IMR-90 (cell line): Measurements from ENCODE around the gene AFAP1L2. TPM values are rescaled to one million over a fixed set of nuclear protein-coding genes. Genes with fewer than 3 reads are reported as not detected.

ENCODE experiments used
- ATAC-seq: fragments of 200-7000 bp; cut with Tn5 transposase; 2 replicates; pipeline ENCODE4 v1.9.1; 2020; ENCODE audit warnings: low read depth, mild to moderate bottlenecking, moderate library complexity
- BruUV-seq: library from RNA; stranded (reverse); fragments of 400-500 nt; replicated peaks from 2 replicates; lab custom pipeline; 2021; lab: Mats Ljungman, UMichigan
- CTCF ChIA-PET: fragments of 300-600 bp; formaldehyde crosslinking; extraction: SDS; loops from one replicate; lab custom pipeline; 2021; ENCODE audit warnings: antibody characterized with exemption; lab: Yijun Ruan, JAX
- POLR2A ChIA-PET: fragments of 300-600 bp; sonication (Branson Sonifier 250); formaldehyde crosslinking; loops from one replicate; lab custom pipeline; 2022; ENCODE audit warnings: antibody characterized with exemption; ENCODE audit not compliant: unreplicated experiment; lab: Charles Lee
- DNase-seq: peaks from one replicate; pipeline ENCODE4 v3.0.0; 2013
- H2AFZ ChIP-seq: replicated peaks from 2 replicates; pipeline ENCODE3; 2013; ENCODE audit warnings: low read length, mild to moderate bottlenecking; ENCODE audit not compliant: poor library complexity
- H2AK5ac ChIP-seq: 2 replicates; pipeline ENCODE4 v1.6.1; 2013; ENCODE audit warnings: low read depth, low read length, inconsistent platforms
- H2AK9ac ChIP-seq: replicated peaks from 2 replicates; pipeline ENCODE3; 2013; ENCODE audit warnings: mild to moderate bottlenecking, low read depth, low read length, moderate library complexity; ENCODE audit not compliant: poor library complexity
- H2BK120ac ChIP-seq: 2 replicates; pipeline ENCODE4 v1.6.1; 2013; ENCODE audit warnings: low read depth, low read length, inconsistent platforms
- H2BK15ac ChIP-seq: 3 replicates; pipeline ENCODE4 v1.6.1; 2013; ENCODE audit warnings: low read depth, low read length, inconsistent platforms
- H2BK20ac ChIP-seq: 2 replicates; pipeline ENCODE4 v1.6.1; 2013; ENCODE audit warnings: low read depth, mild to moderate bottlenecking, inconsistent platforms, low read length, moderate library complexity
- H2BK5ac ChIP-seq: 2 replicates; pipeline ENCODE4 v1.6.1; 2013; ENCODE audit warnings: mild to moderate bottlenecking, low read depth, low read length, inconsistent platforms; ENCODE audit not compliant: poor library complexity, severe bottlenecking
- H3K14ac ChIP-seq: replicated peaks from 2 replicates; pipeline ENCODE4 v1.6.1; 2013; ENCODE audit warnings: low read depth, low read length, inconsistent platforms
- H3K18ac ChIP-seq: 2 replicates; pipeline ENCODE4 v1.6.1; 2013; ENCODE audit warnings: low read depth, low read length, control low read depth
- H3K23ac ChIP-seq: 2 replicates; pipeline ENCODE4 v1.6.1; 2013; ENCODE audit warnings: low read depth, low read length, inconsistent platforms
- H3K27ac ChIP-seq: 2 replicates; pipeline ENCODE4 v1.5.1; 2013; ENCODE audit warnings: mild to moderate bottlenecking, control low read depth, low read length; ENCODE audit not compliant: insufficient read depth
- H3K27me3 ChIP-seq: 2 replicates; pipeline ENCODE4 v1.6.1; 2013; ENCODE audit warnings: low read length; ENCODE audit not compliant: control insufficient read depth, insufficient read depth
- H3K36me3 ChIP-seq: 2 replicates; pipeline ENCODE4 v1.6.1; 2013; ENCODE audit warnings: low read length, mixed read lengths; ENCODE audit not compliant: control insufficient read depth, insufficient read depth
- H3K4ac ChIP-seq: 2 replicates; pipeline ENCODE4 v1.6.1; 2013; ENCODE audit warnings: low read depth, low read length, inconsistent platforms
- H3K4me1 ChIP-seq: 2 replicates; pipeline ENCODE4 v1.6.1; 2013; ENCODE audit warnings: low read length, mixed read lengths; ENCODE audit not compliant: control insufficient read depth, insufficient read depth
- H3K4me2 ChIP-seq: 2 replicates; pipeline ENCODE4 v1.6.1; 2013; ENCODE audit warnings: low read depth, mild to moderate bottlenecking, control low read depth, low read length, moderate library complexity
- H3K4me3 ChIP-seq: 2 replicates; pipeline ENCODE4 v1.5.1; 2013; ENCODE audit warnings: low read depth, mild to moderate bottlenecking, control low read depth, low read length, moderate library complexity; ENCODE audit not compliant: insufficient read depth
- H3K56ac ChIP-seq: 2 replicates; pipeline ENCODE4 v1.6.1; 2013; ENCODE audit warnings: low read length, inconsistent platforms; ENCODE audit not compliant: insufficient read depth; ENCODE audit errors: extremely low read depth
- H3K79me1 ChIP-seq, 2 experiments: 2 replicates each; pipeline ENCODE4 v1.6.1; 2013; ENCODE audit warnings: low read length in 2 of 2, inconsistent platforms in 1 of 2, low read depth in 1 of 2
- H3K9ac ChIP-seq: 2 replicates; pipeline ENCODE4 v1.6.1; 2013; ENCODE audit warnings: low read depth, low read length, control low read depth
- H3K9me1 ChIP-seq: 2 replicates; pipeline ENCODE4 v1.6.1; 2013; ENCODE audit warnings: low read length, inconsistent platforms; ENCODE audit not compliant: insufficient read depth
- H3K9me3 ChIP-seq: 2 replicates; pipeline ENCODE4 v1.6.1; 2013; ENCODE audit warnings: low read length; ENCODE audit not compliant: control insufficient read depth, insufficient read depth
- H4K20me1 ChIP-seq: 2 replicates; pipeline ENCODE4 v1.6.1; 2013; ENCODE audit warnings: low read length, inconsistent platforms; ENCODE audit not compliant: insufficient read depth
- H4K5ac ChIP-seq: 2 replicates; pipeline ENCODE4 v1.6.1; 2013; ENCODE audit warnings: mild to moderate bottlenecking, low read depth, low read length, control low read depth
- H4K8ac ChIP-seq, 2 experiments: 2 replicates each; pipeline ENCODE4 v1.6.1; 2013; ENCODE audit warnings: low read depth in 2 of 2, low read length in 2 of 2, control low read depth in 1 of 2, inconsistent platforms in 1 of 2
- H4K91ac ChIP-seq: 2 replicates; pipeline ENCODE4 v1.6.1; 2013; ENCODE audit warnings: low read depth, low read length, inconsistent platforms; ENCODE audit not compliant: insufficient read depth
- BHLHE40 ChIP-seq: fragments of 150-350 bp; IDR thresholded peaks from 2 replicates; pipeline ENCODE4 v1.6.1; 2016; ENCODE audit warnings: mild to moderate bottlenecking, low read depth, low read length
- CEBPB ChIP-seq: IDR thresholded peaks from 2 replicates; pipeline ENCODE4 v1.6.1; 2012; ENCODE audit warnings: low read depth, low read length, improper control_type of control experiment
- CHD1 ChIP-seq: IDR thresholded peaks from 2 replicates; pipeline ENCODE4 v1.6.1; 2012; ENCODE audit warnings: low read depth, low read length, improper control_type of control experiment
- FOS ChIP-seq: fragments of 150-350 bp; IDR thresholded peaks from 2 replicates; pipeline ENCODE4 v1.6.1; 2016; ENCODE audit warnings: low read depth, low read length
- MAFK ChIP-seq: IDR thresholded peaks from 2 replicates; pipeline ENCODE4 v1.6.1; 2012; ENCODE audit warnings: low read depth, low read length, improper control_type of control experiment
- MAZ ChIP-seq: IDR thresholded peaks from 2 replicates; pipeline ENCODE4 v1.6.1; 2012; ENCODE audit warnings: low read depth, mild to moderate bottlenecking, low read length, improper control_type of control experiment, moderate library complexity, borderline replicate concordance
- MXI1 ChIP-seq: IDR thresholded peaks from 2 replicates; pipeline ENCODE4 v1.6.1; 2012; ENCODE audit warnings: low read depth, mild to moderate bottlenecking, low read length, moderate library complexity, borderline replicate concordance
- NFE2L2 ChIP-seq: fragments of 150-350 bp; IDR thresholded peaks from 2 replicates; pipeline ENCODE4 v1.6.1; 2016; ENCODE audit warnings: low read depth, mild to moderate bottlenecking, low read length
- POLR2A ChIP-seq: IDR thresholded peaks from 2 replicates; pipeline ENCODE4 v1.6.1; 2012; ENCODE audit warnings: mild to moderate bottlenecking, low read depth, low read length
- RAD21 ChIP-seq: IDR thresholded peaks from 2 replicates; pipeline ENCODE4 v1.6.1; 2012; ENCODE audit warnings: low read length, improper control_type of control experiment
- RCOR1 ChIP-seq: IDR thresholded peaks from 2 replicates; pipeline ENCODE4 v1.6.1; 2012; ENCODE audit warnings: mild to moderate bottlenecking, low read length, improper control_type of control experiment; ENCODE audit not compliant: insufficient replicate concordance
- RFX5 ChIP-seq: IDR thresholded peaks from 2 replicates; pipeline ENCODE4 v1.8.0; 2012; ENCODE audit warnings: low read depth, mild to moderate bottlenecking, low read length, moderate library complexity
- SMC3 ChIP-seq: fragments of 150-350 bp; IDR thresholded peaks from 2 replicates; pipeline ENCODE4 v1.6.1; 2016; ENCODE audit warnings: low read depth, mild to moderate bottlenecking, antibody characterized with exemption, low read length, moderate library complexity
- WGBS, 2 experiments: methylation state at CpG; one replicate each; pipeline versions ENCODE4 v1.1.5 to v1.1.7; 2013; ENCODE audit warnings: missing lambda C conversion rate in 2 of 2; ENCODE audit not compliant: insufficient read length in 1 of 2; ENCODE audit errors: extremely low coverage in 2 of 2; 5-methylcytosine and 5-hydroxymethylcytosine counted together
- dilution Hi-C: fragments of 300-500 bp; cut with HindIII; formaldehyde crosslinking; loops from one replicate; pipeline ENCODE4 v1.14.3; 2018; ENCODE audit warnings: low sequenced_read_pairs; ENCODE audit not compliant: unreplicated experiment
- in situ Hi-C: fragments of 300-500 bp; cut with MboI; formaldehyde crosslinking; loops from 3 replicates; pipeline ENCODE4 v1.14.3; 2019; ENCODE audit warnings: low sequenced_read_pairs, inconsistent platforms, mixed read lengths
- intact Hi-C: fragments of 100-400 bp; cut with micrococcal nuclease; formaldehyde crosslinking; loops from 2 replicates; pipeline ENCODE4 v1.10.0; 2022
- polyA plus RNA-seq, 3 experiments: library from polyadenylated mRNA; depleted of rRNA; stranded (reverse); fragments of >200 nt; gene quantifications; 2 replicates each; pipeline ENCODE4 v1.2.3, GENCODE V29; 2012; ENCODE audit warnings: low replicate concordance in 1 of 3
- total RNA-seq: library from RNA; depleted of rRNA; stranded (reverse); fragments of >200 nt; gene quantifications from 2 replicates; pipeline ENCODE4 v1.2.3, GENCODE V29; 2012
- TF ChIP-seq, protein P1 (sequence below): conservative IDR thresholded peaks from 2 replicates; pipeline ENCODE4 v1.5.1; 2012; ENCODE audit warnings: mild to moderate bottlenecking, low read depth, low read length, improper control_type of control experiment
- TF ChIP-seq, protein P2 (sequence below): fragments of 150-350 bp; IDR thresholded peaks from 2 replicates; pipeline ENCODE4 v1.6.1; 2017; ENCODE audit warnings: mild to moderate bottlenecking, antibody characterized with exemption, low read length, low read depth
- TF ChIP-seq, protein P3 (sequence below): fragments of 150-350 bp; IDR thresholded peaks from 2 replicates; pipeline ENCODE4 v1.6.1; 2016; ENCODE audit warnings: low read depth, mild to moderate bottlenecking, low read length, moderate library complexity, borderline replicate concordance

AFAP1L2 gene
- total and polyA plus RNA-seq, 2 of the 4 experiments (the other 2 are of a cell fraction) = under 0.01 to 0.10 TPM

- H4K20me1 ChIP-seq = no peaks in the 10 kb centered on the region; the same call in 1 of the 2 replicates
- ChIA-PET POLR2A (no interaction called here), CTCF (interaction anchor here (1.0 kb wide), 1 partner anchor 16 kb away, joined by 4 read pairs; no protein-coding TSS in a partner anchor)
- H3K9me1 ChIP-seq = no peaks in the 10 kb centered on the region
- no peaks in the 10 kb centered on the region for H3K9me3 ChIP-seq
- dilution Hi-C loops (no loop called here), intact Hi-C loops (no loop called here), in situ Hi-C loops (no loop called here)
- H2AK5ac ChIP-seq = no peak overlapping the region
- no peaks in the 10 kb centered on the region for H3K79me1 ChIP-seq
- no peak overlapping the region for H4K8ac ChIP-seq
- H3K9ac ChIP-seq = no peak overlapping the region
- H2AK9ac ChIP-seq = no peak overlapping the region
- no peak overlapping the region for H3K4ac ChIP-seq
- ATAC-seq (no peak), DNase-seq (no peak)
- H4K5ac ChIP-seq = no peak overlapping the region
- H3K56ac ChIP-seq = no peak overlapping the region
- H3K4me3 ChIP-seq = no peak overlapping the region
- H2BK20ac ChIP-seq = no peak overlapping the region
- no peak overlapping the region for H2AFZ ChIP-seq
- no peak overlapping the region for H2BK120ac ChIP-seq
- H2BK5ac ChIP-seq = no peak overlapping the region
- H3K14ac ChIP-seq = no peak overlapping the region
- no peak overlapping the region for H3K18ac ChIP-seq
- no peaks in the 10 kb centered on the region for H3K36me3 ChIP-seq
- no peak overlapping the region for H2BK15ac ChIP-seq
- TF ChIP-seq FOS (no peak), BHLHE40 (no peak), MAZ (no peak), RCOR1 (no peak), CEBPB (no peak), RFX5 (no peak), NFE2L2 (no peak), SMC3 (no peak), MAFK (no peak), CHD1 (no peak), MXI1 (no peak), POLR2A (no peak), RAD21 (no peak)
- TF ChIP-seq, protein P1, sequence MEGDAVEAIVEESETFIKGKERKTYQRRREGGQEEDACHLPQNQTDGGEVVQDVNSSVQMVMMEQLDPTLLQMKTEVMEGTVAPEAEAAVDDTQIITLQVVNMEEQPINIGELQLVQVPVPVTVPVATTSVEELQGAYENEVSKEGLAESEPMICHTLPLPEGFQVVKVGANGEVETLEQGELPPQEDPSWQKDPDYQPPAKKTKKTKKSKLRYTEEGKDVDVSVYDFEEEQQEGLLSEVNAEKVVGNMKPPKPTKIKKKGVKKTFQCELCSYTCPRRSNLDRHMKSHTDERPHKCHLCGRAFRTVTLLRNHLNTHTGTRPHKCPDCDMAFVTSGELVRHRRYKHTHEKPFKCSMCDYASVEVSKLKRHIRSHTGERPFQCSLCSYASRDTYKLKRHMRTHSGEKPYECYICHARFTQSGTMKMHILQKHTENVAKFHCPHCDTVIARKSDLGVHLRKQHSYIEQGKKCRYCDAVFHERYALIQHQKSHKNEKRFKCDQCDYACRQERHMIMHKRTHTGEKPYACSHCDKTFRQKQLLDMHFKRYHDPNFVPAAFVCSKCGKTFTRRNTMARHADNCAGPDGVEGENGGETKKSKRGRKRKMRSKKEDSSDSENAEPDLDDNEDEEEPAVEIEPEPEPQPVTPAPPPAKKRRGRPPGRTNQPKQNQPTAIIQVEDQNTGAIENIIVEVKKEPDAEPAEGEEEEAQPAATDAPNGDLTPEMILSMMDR = no peak
- TF ChIP-seq, protein P2, sequence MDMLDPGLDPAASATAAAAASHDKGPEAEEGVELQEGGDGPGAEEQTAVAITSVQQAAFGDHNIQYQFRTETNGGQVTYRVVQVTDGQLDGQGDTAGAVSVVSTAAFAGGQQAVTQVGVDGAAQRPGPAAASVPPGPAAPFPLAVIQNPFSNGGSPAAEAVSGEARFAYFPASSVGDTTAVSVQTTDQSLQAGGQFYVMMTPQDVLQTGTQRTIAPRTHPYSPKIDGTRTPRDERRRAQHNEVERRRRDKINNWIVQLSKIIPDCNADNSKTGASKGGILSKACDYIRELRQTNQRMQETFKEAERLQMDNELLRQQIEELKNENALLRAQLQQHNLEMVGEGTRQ = no peak
- TF ChIP-seq, protein P3, sequence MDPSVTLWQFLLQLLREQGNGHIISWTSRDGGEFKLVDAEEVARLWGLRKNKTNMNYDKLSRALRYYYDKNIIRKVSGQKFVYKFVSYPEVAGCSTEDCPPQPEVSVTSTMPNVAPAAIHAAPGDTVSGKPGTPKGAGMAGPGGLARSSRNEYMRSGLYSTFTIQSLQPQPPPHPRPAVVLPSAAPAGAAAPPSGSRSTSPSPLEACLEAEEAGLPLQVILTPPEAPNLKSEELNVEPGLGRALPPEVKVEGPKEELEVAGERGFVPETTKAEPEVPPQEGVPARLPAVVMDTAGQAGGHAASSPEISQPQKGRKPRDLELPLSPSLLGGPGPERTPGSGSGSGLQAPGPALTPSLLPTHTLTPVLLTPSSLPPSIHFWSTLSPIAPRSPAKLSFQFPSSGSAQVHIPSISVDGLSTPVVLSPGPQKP = no peak
- H3K4me1 ChIP-seq = no peaks in the 10 kb centered on the region
- BruUV-seq = no TSS peak
- peaks cover 22% of the 10 kb centered on the region for H3K27me3 ChIP-seq
- no peak overlapping the region for H3K23ac ChIP-seq
- H4K91ac ChIP-seq = no peak overlapping the region
- WGBS, 2 experiments = 83% methylated on average over 4 of the region's 11 CpGs; no CpG with 5 or more reads in 1 of the 2 experiments
- H3K27ac ChIP-seq = no peak overlapping the region
- no peak overlapping the region for H3K4me2 ChIP-seq
Measured at GRCh38 chr10:114288424-114289095, 115.7 kb downstream of the AFAP1L2 start.
